ENCODE results near the gene TEAD3.

- TF ChIP-seq POLR2A (IDR thresholded peaks at IDR 0.05; ENCODE audit: low read depth, low read length), result no peak
- no peak for TF ChIP-seq CTCF (conservative IDR thresholded peaks at IDR 0.05; ENCODE audit: low read depth, low read length)
- TF ChIP-seq RFX5 (IDR thresholded peaks at IDR 0.05; ENCODE audit: low read depth, low read length), result no peak
- no peak for TF ChIP-seq MXI1 (IDR thresholded peaks at IDR 0.05; ENCODE audit: borderline replicate concordance, low read depth, low read length)
- no peak for TF ChIP-seq FOS (IDR thresholded peaks at IDR 0.05; ENCODE audit: low read depth, low read length)
- TF ChIP-seq USF2 (IDR thresholded peaks at IDR 0.05; ENCODE audit: low read depth, low read length), result no peak
- TF ChIP-seq RAD21 (IDR thresholded peaks at IDR 0.05; ENCODE audit: low read length), result no peak
- no peak for TF ChIP-seq SMC3 (IDR thresholded peaks at IDR 0.05; ENCODE audit: low read depth, low read length)
- TF ChIP-seq CEBPB (IDR thresholded peaks at IDR 0.05; ENCODE audit: low read depth, low read length), result no peak
- TF ChIP-seq ELK1 (IDR thresholded peaks at IDR 0.05; ENCODE audit: borderline replicate concordance, low read depth, low read length), result no peak
- TF ChIP-seq MAZ (IDR thresholded peaks at IDR 0.05; ENCODE audit: borderline replicate concordance, low read depth, low read length), result no peak
- TF ChIP-seq MAFK (IDR thresholded peaks at IDR 0.05; ENCODE audit: low read depth, low read length), result no peak
- no peak for TF ChIP-seq BHLHE40 (IDR thresholded peaks at IDR 0.05; ENCODE audit: low read depth, low read length)
- no peak for TF ChIP-seq CHD1 (IDR thresholded peaks at IDR 0.05; ENCODE audit: low read depth, low read length)
These were observed 9.0 kb downstream of the TEAD3 start for GRCh38 chr6:35487658-35488516.
